GM12891 (cell line): ENCODE measurements around the gene TNFAIP8L3.
A peak's percentile ranks its signal among the peaks of the same experiment; 100 is the strongest.

Experiments used
- DNase-seq: peaks from one replicate; pipeline ENCODE4 v3.0.0; 2011; ENCODE audit warnings: low spot score; ENCODE audit not compliant: insufficient read length
- FAIRE-seq: peaks from 2 replicates; lab custom pipeline; 2011; peaks lifted over from hg19 to GRCh38; lab: Jason Lieb, UNC
- PAX5 ChIP-seq: IDR thresholded peaks from 2 replicates; pipeline ENCODE4 v1.6.1; 2011; ENCODE audit warnings: low read length, moderate library complexity, mild to moderate bottlenecking; ENCODE audit not compliant: insufficient read depth, severe bottlenecking
- POLR2A ChIP-seq: IDR thresholded peaks from 2 replicates; pipeline ENCODE4 v1.6.1; 2011; ENCODE audit warnings: low read depth, low read length, control low read depth
- POLR2AphosphoS5 ChIP-seq: IDR thresholded peaks from 2 replicates; pipeline ENCODE4 v1.6.1; 2011; ENCODE audit warnings: low read depth, low read length, control low read depth
- POU2F2 ChIP-seq: IDR thresholded peaks from 2 replicates; pipeline ENCODE4 v1.6.1; 2011; ENCODE audit warnings: low read depth, mild to moderate bottlenecking, control low read depth, low read length, moderate library complexity
- SPI1 ChIP-seq: IDR thresholded peaks from 2 replicates; pipeline ENCODE4 v1.6.1; 2011; ENCODE audit warnings: low read depth, low read length, control low read depth
- TAF1 ChIP-seq: IDR thresholded peaks from 2 replicates; pipeline ENCODE4 v1.6.1; 2011; ENCODE audit warnings: low read depth, low read length, control low read depth

Gene TNFAIP8L3

DNA sequence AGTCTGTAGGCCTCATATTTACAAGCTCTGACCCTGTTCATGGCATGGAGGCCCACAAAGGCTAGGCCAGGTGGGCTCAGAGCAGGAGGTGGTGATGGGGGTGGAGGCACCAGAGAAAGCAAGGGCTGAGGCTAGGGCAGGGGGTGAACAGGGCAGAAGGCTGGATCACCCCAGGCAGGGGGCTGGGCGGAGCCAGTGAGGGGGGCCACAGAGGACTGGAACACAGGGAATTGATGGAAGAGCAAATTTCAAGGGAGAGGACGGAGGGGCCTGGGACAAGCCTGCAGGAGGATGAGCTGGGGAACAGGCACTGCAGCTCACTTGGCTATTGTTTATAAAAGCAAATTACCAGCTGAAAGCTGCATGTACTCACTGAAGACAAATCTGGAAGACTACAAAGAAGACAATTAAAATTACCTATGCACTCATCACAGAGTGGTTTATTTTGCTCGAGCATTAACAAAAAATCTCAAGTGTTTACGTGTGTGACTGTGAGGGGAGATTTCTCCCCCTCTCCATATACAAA lies 11.0 kb downstream of the TNFAIP8L3 start:
- DNase-seq (no peak), FAIRE-seq (no peak)
- no peak for TF ChIP-seq PAX5
- TF ChIP-seq SPI1, result no peak
- TF ChIP-seq TAF1, result no peak
- TF ChIP-seq POLR2AphosphoS5, result no peak
- no peak for TF ChIP-seq POLR2A
- TF ChIP-seq POU2F2, result no peak

GRCh38 chr15:51082246-51082645 lies 12.5 kb downstream of the TNFAIP8L3 start:
- DNase-seq, result no peak
- no peak for FAIRE-seq
- TF ChIP-seq POLR2AphosphoS5 (no peak), POU2F2 (no peak), SPI1 (no peak), POLR2A (no peak), TAF1 (no peak), PAX5 (no peak)

DNA sequence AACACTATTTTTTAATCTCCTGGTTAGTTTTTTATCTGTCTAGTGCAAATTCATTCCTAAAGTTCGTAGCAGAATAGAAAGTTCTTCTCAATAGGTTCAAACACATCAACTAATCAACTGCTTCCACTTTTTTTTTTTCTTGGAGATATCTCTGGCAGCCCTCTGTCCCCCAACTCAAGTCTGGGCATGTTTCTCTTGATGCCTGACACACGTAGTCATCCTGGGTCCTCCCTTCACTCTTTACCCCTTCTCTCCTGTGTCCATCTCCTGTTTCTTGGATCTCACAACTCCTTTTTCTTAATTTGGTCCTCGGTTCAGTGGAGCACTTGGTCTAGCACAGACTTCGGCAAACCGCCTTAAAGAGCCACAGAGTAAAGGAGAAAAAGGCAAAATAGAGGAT lies 14.4 kb downstream of the TNFAIP8L3 start:
- no peak for DNase-seq
- no peak for FAIRE-seq

DNA sequence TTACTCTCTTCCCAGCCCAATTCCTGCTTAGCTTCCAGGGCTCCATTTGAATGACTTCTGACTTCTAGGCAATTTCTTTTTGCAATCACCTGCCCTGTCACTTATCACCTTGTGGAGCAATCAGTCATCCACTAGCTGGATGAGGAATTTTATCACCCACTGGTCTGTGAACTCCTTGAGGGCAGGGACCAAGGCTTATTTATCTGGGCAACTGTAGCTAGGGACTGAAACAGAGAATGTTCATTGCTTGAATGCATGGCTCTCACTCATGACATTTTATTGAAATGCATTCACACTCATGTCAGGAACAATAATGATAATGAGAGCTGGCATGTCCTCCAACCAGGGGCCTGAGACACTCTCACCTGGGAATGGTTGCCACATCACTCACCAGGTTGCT lies 15.5 kb downstream of the TNFAIP8L3 start:
- no peak for TF ChIP-seq SPI1
- TF ChIP-seq POLR2AphosphoS5, result no peak
- TF ChIP-seq PAX5, result no peak
- TF ChIP-seq POLR2A, result no peak
- TF ChIP-seq POU2F2, result no peak
- no peak for TF ChIP-seq TAF1
- DNase-seq (no peak), FAIRE-seq (no peak)

More for the DNA sequence above, 14.4 kb downstream of the TNFAIP8L3 start:
- TF ChIP-seq POU2F2 (no peak), SPI1 (no peak), TAF1 (no peak), POLR2AphosphoS5 (no peak), PAX5 (no peak), POLR2A (no peak)

DNA sequence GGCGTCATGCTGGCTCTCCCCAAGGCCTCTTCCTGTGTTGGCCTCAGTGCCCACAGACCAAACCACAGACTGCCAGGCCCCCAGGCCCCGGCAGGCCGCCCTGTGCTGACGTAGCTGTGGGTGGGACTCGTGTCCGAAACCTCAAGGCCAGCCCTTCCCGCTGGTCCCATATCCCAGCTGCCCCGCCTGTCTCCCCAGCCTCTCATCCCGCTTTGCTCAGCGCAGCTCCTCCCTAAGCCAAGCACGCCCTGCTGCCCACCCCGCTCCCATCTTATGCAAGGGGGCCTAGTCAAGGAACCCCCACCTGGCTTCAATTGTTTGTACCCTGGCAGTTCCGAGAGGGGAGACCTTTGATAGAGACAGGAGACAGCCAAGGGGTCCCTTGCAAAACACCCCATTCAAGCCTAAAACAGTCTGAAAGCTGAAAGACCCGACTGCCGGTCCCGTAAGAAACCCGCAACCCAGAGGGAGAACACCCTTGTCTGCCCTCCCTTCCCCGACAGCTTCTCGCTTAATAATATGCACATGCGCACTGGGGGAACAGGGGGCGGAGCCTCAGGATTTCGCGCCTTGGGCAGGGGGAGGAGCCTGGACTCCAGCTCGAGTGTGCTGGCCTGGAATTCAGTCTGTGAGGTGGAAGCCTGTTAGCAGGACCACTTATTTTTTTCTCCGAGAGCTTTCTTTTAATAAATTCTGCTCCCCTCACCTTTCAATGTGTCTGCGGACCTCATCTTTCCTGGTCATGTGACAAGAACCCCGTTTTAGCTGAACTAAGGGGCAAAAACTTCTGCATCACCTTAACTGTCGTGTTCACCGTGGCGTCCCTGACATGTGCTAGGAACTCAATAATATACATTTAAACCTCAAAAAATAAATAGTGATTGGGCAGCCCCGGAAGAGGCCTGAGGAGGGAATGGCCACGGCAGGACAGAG lies 17.2 kb downstream of the TNFAIP8L3 start:
- DNase-seq (peak; percentile 54), FAIRE-seq (peak; percentile 5)
- no peak for TF ChIP-seq TAF1
- TF ChIP-seq POLR2A, result no peak
- TF ChIP-seq SPI1, result no peak
- TF ChIP-seq POLR2AphosphoS5, result no peak
- no peak for TF ChIP-seq PAX5
- no peak for TF ChIP-seq POU2F2

GRCh38 chr15:51076524-51077220 lies 18.0 kb downstream of the TNFAIP8L3 start:
- FAIRE-seq, result no peak
- DNase-seq, result no peak
- no peak for TF ChIP-seq SPI1
- TF ChIP-seq TAF1, result no peak
- TF ChIP-seq POU2F2, result no peak
- TF ChIP-seq POLR2AphosphoS5, result no peak
- TF ChIP-seq POLR2A, result no peak
- TF ChIP-seq PAX5, result no peak

- TF ChIP-seq POLR2AphosphoS5 (no peak), POU2F2 (no peak), POLR2A (no peak), PAX5 (no peak), SPI1 (no peak), TAF1 (no peak)
- FAIRE-seq (no peak), DNase-seq (no peak)
Measured at GRCh38 chr15:51075826-51076523, 18.7 kb downstream of the TNFAIP8L3 start.

- FAIRE-seq (no peak), DNase-seq (no peak)
- TF ChIP-seq POU2F2 (no peak), POLR2A (no peak), TAF1 (no peak), PAX5 (no peak), SPI1 (no peak), POLR2AphosphoS5 (no peak)
Measured at GRCh38 chr15:51075364-51075763, 19.3 kb downstream of the TNFAIP8L3 start.

GRCh38 chr15:51074926-51075325 lies 19.8 kb downstream of the TNFAIP8L3 start:
- no peak for FAIRE-seq
- no peak for TF ChIP-seq PAX5
- TF ChIP-seq TAF1, result no peak
- no peak for TF ChIP-seq POLR2A
- TF ChIP-seq POU2F2, result no peak
- TF ChIP-seq SPI1, result no peak
- TF ChIP-seq POLR2AphosphoS5, result no peak
- DNase-seq, result no peak
